Measurements from ENCODE around the gene VPS50. TPM values are rescaled to one million over a fixed set of nuclear protein-coding genes. Genes with fewer than 3 reads are reported as not detected.
"Not testable (repeated sequence)": the region's sequence is repeated elsewhere in the genome, so short reads cannot be mapped to it uniquely, and the experiment has no call there.

The VPS50 gene
- total RNA-seq, 1 experiment from 2014 or later, result 20.8 TPM

DNA sequence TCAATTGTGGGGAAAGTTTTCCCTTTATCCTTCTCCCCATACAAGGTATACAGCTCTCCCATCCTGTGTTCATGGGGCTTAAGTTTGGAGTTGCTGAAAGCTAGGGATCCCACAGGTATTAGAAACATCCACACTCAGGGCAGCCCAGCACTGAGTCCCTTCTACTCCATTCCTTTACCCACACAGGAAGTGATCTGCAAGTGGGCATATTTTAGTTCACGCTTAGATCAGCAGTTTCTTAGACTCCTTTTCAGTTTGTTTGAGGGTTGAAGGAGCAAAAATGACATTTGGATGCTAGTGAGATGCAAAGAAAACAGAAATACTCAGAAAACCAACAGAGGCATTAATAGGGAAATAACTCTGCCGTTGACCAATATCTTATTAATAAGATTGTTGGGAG is 134.7 kb downstream of the VPS50 start:
- no peak for DNase-seq (ENCODE audit: low read depth in 1 of 2, low spot score in 2 of 2)
- Histone ChIP-seq H3K4me1 (replicated peaks) (no peaks in the 10 kb centered on the region), H3K27ac (no peak overlapping the region), H3K36me3 (no peaks in the 10 kb centered on the region), H3K27me3 (replicated peaks) (no peaks in the 10 kb centered on the region), H3K4me3 (no peak overlapping the region), H3K9me3 (replicated peaks) (no peaks in the 10 kb centered on the region)

DNA sequence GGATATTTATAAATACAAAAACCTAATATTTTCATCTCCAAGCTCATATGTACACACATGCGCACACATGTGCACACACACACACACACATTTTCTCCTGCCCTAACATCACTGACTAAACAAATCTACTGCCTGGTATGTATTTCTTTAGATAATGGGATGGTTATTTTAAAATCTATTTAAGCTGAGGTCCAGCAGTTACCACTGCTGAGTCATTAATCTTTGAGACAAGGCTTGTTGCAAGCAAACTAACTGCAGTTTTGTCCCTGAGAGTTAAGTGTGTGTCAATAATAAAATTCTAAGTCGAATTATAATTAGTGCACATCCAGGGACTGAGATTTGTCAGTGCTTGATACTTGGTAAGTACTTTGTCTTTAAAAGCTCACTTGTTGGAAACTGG is 135.1 kb downstream of the VPS50 start:
- H3K27me3 ChIP-seq (replicated peaks), result no peaks in the 10 kb centered on the region
- no peak overlapping the region for H3K27ac ChIP-seq
- no peaks in the 10 kb centered on the region for H3K9me3 ChIP-seq (replicated peaks)
- DNase-seq (ENCODE audit: low read depth in 1 of 2, low spot score in 2 of 2), result no peak
- H3K4me3 ChIP-seq, result no peak overlapping the region
- no peaks in the 10 kb centered on the region for H3K36me3 ChIP-seq
- H3K4me1 ChIP-seq (replicated peaks), result no peaks in the 10 kb centered on the region

DNA sequence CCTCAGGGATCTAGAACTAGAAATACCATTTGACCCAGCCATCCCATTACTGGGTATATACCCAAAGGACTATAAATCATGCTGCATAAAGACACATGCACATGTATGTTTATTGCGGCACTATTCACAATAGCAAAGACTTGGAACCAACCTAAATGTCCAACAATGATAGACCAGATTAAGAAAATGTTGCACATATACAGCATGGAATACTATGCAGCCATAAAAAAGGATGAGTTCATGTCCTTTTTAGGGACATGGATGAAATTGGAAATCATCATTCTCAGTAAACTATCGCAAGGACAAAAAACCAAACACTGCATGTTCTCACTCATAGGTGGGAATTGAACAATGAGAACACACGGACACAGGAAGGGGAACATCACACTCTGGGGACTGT is 138.8 kb downstream of the VPS50 start:
- not testable (repeated sequence) for H3K4me1 ChIP-seq (replicated peaks); H3K27ac ChIP-seq; H3K27me3 ChIP-seq (replicated peaks); H3K9me3 ChIP-seq (replicated peaks); DNase-seq (ENCODE audit: low read depth in 1 of 2, low spot score in 2 of 2); H3K4me3 ChIP-seq; H3K36me3 ChIP-seq

DNA sequence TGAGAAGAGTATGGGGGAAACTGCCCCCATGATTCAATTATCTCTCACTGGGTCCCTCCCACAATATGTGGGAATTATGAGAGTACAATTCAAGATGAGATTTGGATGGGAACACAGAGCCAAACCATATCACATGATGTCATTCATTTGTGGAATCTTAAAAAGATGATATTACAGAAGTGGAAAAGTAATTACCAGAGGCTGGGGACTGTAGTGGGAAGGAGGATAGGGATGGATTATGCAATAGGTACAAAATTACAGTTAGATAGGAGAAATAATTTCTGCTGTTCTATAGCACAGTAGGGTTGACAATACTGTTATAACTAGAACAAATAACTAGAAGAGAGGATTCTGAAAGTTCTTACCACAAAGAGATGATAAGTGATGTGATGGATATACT is 141.4 kb downstream of the VPS50 start:
- Histone ChIP-seq H3K27ac (no peak overlapping the region), H3K4me3 (no peak overlapping the region)

DNA sequence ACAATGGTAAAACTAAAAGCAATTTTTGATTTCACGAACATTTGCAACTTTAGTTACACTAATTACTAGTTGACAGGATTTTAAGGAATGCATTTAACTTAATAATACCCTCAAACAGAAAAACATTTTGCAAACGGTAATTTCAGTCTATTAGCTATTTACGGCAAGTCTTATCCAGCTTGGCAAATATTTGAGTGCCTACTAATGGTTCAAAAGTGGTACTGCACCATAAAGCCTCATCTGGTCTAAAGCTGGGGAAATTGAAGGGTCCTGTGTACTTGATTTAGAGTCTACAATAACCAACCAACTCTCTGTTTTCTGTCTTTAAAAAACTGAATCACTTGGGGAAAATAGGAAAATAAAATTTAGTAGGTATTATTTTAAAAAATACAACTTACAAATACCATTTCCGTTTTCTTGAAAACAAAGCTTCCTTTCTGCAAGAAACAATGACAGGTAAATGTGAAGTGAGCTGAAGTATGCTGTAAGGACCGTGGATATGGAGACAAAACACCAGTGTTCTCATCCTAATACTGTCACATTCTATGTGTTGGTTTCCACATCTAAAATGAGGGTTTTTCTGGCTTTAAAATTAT is 142.3 kb downstream of the VPS50 start:
- H3K4me3 ChIP-seq, result no peak overlapping the region

More for the DNA sequence above, 141.4 kb downstream of the VPS50 start:
- peak in 1 of 2 experiments; percentile 12 for DNase-seq (ENCODE audit: low read depth in 1 of 2, low spot score in 2 of 2)
- no peaks in the 10 kb centered on the region for H3K27me3 ChIP-seq (replicated peaks)
- H3K36me3 ChIP-seq, result no peaks in the 10 kb centered on the region
- H3K4me1 ChIP-seq (replicated peaks), result peaks cover 3% of the 10 kb centered on the region; the same call in 1 of the 2 replicates
- H3K9me3 ChIP-seq (replicated peaks), result no peaks in the 10 kb centered on the region

DNA sequence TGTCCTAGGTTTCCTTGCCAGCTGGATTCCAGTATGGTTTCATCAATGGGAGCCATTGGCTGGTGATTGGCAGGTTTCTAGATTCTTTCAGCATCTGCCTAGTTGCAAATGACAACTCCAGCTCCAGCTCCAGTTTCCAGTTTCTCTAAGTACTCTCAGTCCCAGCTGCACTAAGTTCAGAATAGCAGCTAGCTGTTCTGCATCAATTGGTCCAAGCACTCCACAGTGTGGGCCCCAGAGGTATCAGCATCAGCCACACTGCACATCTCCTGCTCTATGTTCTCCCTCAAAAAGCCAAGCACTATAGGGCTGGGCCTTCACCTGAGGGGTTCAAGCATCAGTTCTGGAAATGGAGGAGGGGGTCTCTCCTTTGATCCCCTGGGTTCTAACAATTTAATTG is 143.4 kb downstream of the VPS50 start:
- H3K27me3 ChIP-seq (replicated peaks), result no peaks in the 10 kb centered on the region; the same call in 1 of the 2 replicates
- no peak for DNase-seq (ENCODE audit: low read depth in 1 of 2, low spot score in 2 of 2)
- peaks cover 3% of the 10 kb centered on the region; the same call in 1 of the 2 replicates for H3K4me1 ChIP-seq (replicated peaks)
- H3K9me3 ChIP-seq (replicated peaks), result 0 out of 2 replicates have a peak, but pooled peaks cover 2% of the 10 kb centered on the region
- no peak overlapping the region for H3K27ac ChIP-seq
- no peaks in the 10 kb centered on the region for H3K36me3 ChIP-seq
- H3K4me3 ChIP-seq, result no peak overlapping the region

More for the DNA sequence above, 142.3 kb downstream of the VPS50 start:
- H3K9me3 ChIP-seq (replicated peaks), result no peaks in the 10 kb centered on the region
- no peaks in the 10 kb centered on the region for H3K36me3 ChIP-seq
- H3K4me1 ChIP-seq (replicated peaks), result peaks cover 3% of the 10 kb centered on the region; the same call in 1 of the 2 replicates
- no peaks in the 10 kb centered on the region for H3K27me3 ChIP-seq (replicated peaks)
- H3K27ac ChIP-seq, result no peak overlapping the region
- peak in 1 of 2 experiments; percentile 63 for DNase-seq (ENCODE audit: low read depth in 1 of 2, low spot score in 2 of 2)

DNA sequence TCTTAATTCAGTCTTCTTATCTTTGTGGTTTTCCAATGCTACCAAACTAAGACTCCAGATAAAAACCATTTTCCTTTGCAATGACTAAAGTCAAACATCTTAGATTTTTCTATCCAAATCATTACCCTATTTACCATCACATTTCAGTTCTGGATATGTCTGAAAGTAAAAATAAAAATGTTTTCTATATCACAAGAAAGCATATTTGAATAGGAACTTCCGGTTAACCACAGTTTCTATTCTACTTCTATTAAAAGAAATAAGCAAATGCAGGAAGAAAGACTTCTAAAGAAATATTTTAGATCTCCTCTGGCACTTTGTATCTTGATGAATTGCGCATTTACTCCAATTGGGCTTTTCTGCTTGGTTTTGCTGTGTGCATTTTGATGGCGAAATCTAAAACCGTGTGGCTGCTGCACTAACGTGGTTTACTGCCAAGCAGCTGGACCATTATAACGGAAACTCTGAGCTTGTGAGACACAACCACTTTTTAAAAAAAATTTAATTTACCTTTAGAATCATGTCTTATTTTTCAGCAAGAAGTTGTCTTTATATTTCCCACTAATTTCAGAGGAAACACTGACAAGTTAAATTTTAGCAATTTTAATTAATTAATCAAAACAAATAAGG is 146.1 kb downstream of the VPS50 start:
- no peaks in the 10 kb centered on the region; the same call in none of the 2 replicates for H3K27me3 ChIP-seq (replicated peaks)

DNA sequence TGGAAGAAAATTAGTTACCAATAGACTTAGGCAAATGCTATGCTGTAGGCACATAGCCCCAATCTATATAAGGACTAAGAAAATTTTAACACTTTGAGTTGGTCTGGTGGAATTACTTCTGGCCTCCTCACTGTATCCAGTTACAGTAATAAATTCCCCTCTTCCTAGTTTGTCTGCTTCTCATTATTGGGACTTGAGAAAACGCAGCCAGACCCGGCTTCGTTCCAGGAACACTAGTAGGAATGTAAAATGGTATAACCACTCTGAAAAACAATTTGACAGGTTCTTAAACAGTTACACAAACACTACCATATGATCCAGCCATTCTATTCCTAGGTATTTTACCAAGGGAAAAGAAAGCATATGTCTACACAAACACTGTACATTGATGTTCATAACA is 150.2 kb downstream of the VPS50 start:
- Histone ChIP-seq H3K27me3 (replicated peaks) (peaks cover 14% of the 10 kb centered on the region), H3K9me3 (replicated peaks) (0 out of 2 replicates have a peak, but pooled peaks cover 3% of the 10 kb centered on the region), H3K4me1 (replicated peaks) (no peaks in the 10 kb centered on the region), H3K36me3 (no peaks in the 10 kb centered on the region), H3K27ac (no peak overlapping the region), H3K4me3 (no peak overlapping the region)
- no peak for DNase-seq (ENCODE audit: low read depth in 1 of 2, low spot score in 2 of 2)

More for the DNA sequence above, 146.1 kb downstream of the VPS50 start:
- Histone ChIP-seq H3K36me3 (no peaks in the 10 kb centered on the region), H3K9me3 (replicated peaks) (0 out of 2 replicates have a peak, but pooled peaks cover 3% of the 10 kb centered on the region), H3K4me1 (replicated peaks) (peaks cover 3% of the 10 kb centered on the region; the same call in 1 of the 2 replicates), H3K27ac (no peak overlapping the region), H3K4me3 (no peak overlapping the region)
- no peak for DNase-seq (ENCODE audit: low read depth in 1 of 2, low spot score in 2 of 2)

DNA sequence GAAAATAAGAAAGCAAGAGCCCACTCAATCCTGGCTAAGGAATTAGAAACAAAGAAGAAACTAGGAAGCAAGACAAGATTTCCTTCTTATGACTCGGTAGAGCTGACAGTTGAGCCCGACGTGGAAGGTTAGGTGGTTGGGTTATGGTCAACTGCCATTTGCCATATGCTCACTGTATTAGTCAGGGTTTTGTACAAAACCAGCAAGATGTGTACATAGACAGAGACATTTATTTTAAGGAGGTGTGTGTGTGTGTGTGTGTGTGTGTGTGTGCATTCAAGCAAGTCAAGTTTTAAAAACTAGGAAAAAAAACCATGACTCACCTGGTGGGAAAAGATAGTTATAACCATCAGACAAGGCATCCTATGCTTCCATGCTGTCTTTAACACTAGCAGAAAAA is 158.5 kb downstream of the VPS50 start:
- Histone ChIP-seq H3K36me3 (no peaks in the 10 kb centered on the region), H3K27me3 (replicated peaks) (peaks cover 23% of the 10 kb centered on the region), H3K4me1 (replicated peaks) (no peaks in the 10 kb centered on the region), H3K27ac (no peak overlapping the region), H3K4me3 (no peak overlapping the region), H3K9me3 (replicated peaks) (no peaks in the 10 kb centered on the region)
- no peak for DNase-seq (ENCODE audit: low read depth in 1 of 2, low spot score in 2 of 2)

DNA sequence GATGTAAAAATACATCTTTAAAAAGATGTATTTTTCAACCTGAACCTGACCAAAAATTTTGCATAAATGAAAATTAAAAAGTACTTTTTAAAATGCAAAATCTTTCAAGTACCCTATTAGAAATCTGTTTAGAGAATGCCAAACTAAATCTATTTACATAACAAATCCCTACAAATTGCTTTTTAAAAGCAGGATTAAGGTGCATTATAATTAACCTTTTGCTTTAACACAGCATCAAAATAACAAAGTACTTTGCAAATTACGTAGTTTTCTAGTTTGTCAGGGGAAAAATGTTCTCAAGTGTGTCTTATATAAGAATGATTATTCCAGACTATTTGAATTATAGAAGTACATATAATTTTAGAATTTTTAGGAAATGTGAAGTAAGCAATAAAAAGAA is 160.8 kb downstream of the VPS50 start:
- DNase-seq (ENCODE audit: low read depth in 1 of 2, low spot score in 2 of 2), result no peak
- Histone ChIP-seq H3K4me1 (replicated peaks) (no peaks in the 10 kb centered on the region), H3K36me3 (no peaks in the 10 kb centered on the region), H3K27ac (no peak overlapping the region), H3K4me3 (no peak overlapping the region), H3K9me3 (replicated peaks) (no peaks in the 10 kb centered on the region), H3K27me3 (replicated peaks) (peaks cover 23% of the 10 kb centered on the region)

DNA sequence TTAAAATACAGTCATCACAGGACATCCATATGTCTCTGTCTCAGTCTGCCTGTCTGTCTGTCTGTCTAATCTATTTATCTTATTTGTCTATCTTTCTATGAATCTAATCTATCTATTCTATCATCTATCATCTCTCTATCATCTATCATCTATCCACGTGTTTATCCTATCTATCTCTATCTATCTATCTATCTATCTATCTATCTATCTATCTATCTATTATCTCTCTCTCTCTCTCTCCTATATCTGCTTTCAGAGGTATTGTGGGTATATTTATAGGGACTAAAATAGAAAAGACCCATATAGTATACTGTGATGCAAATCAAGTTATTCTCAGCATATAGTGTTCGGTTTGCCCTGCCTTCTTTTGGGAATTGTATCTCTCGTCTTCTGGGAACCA is 167.5 kb downstream of the VPS50 start:
- DNase-seq (ENCODE audit: low read depth in 1 of 2, low spot score in 2 of 2), result no peak
- Histone ChIP-seq H3K27ac (no peak overlapping the region), H3K27me3 (replicated peaks) (peaks cover 4% of the 10 kb centered on the region), H3K9me3 (replicated peaks) (no peaks in the 10 kb centered on the region), H3K4me1 (replicated peaks) (no peaks in the 10 kb centered on the region), H3K36me3 (no peaks in the 10 kb centered on the region), H3K4me3 (no peak overlapping the region)

DNA sequence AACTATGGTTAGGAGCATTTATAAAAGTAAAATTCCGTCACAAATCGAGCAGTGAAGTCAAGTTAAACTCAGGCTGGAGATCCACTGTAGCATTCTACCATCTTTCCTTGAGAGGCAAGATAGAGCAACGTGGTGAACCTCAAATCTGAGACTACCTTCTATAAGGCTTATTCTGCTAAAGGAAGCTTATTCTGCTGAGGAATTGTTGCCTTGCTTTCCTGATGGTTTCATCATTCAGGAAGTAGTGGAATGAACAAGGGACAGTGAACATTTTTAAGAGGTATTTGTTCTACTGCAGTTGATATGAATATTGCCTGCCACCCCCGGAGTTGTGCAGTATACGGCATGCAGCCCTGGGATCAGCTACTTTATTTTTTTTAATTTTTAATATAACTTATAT is 170.8 kb downstream of the VPS50 start:
- no peaks in the 10 kb centered on the region for H3K36me3 ChIP-seq
- no peaks in the 10 kb centered on the region for H3K4me1 ChIP-seq (replicated peaks)
- no peak for DNase-seq (ENCODE audit: low read depth in 1 of 2, low spot score in 2 of 2)
- 0 out of 2 replicates have a peak, but pooled peaks cover 3% of the 10 kb centered on the region for H3K27me3 ChIP-seq (replicated peaks)
- H3K27ac ChIP-seq, result no peak overlapping the region
- H3K9me3 ChIP-seq (replicated peaks), result 0 out of 2 replicates have a peak, but pooled peaks cover 2% of the 10 kb centered on the region
- no peak overlapping the region for H3K4me3 ChIP-seq

DNA sequence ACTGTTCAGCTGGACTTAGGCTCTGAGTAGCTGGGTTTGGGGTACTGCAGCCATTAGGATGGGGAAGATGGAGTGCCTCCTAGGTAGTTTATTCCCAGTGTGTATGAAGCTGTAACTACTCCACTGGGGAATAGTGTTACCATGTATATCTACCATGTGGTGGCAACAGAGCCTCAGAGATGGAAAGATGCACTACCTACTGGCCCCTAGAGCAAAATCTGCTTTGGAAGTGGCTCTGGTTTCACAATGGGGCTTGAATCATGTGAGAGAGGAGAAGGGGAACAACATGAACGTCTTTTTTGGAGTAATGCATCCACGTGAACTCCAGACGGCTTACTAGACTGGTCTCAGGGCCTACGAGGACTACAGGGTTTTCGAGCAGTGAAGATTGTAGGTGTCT is 175.1 kb downstream of the VPS50 start:
- Histone ChIP-seq H3K27ac (no peak overlapping the region), H3K36me3 (no peaks in the 10 kb centered on the region), H3K27me3 (replicated peaks) (0 out of 2 replicates have a peak, but pooled peaks cover 4% of the 10 kb centered on the region), H3K9me3 (replicated peaks) (0 out of 2 replicates have a peak, but pooled peaks cover 2% of the 10 kb centered on the region), H3K4me3 (no peak overlapping the region), H3K4me1 (replicated peaks) (no peaks in the 10 kb centered on the region)
- DNase-seq (ENCODE audit: low read depth in 1 of 2, low spot score in 2 of 2), result no peak

DNA sequence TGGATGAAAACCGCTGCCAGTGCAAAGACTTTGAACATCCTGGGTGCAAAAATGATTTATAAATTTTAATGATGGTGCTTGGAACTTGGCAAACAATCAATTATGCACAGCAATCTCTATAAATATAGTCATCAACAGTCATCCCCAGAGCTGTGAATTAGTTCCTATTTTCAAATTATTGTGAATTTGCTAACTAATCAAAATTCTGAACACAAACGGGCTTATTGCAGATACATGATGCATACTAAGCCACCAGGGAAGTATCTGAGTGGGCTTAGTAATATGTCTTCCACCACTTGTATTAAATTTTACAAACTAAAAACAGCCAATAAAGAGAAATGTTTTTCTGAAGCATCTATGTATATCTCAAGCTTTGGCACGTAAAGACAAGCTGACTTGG is 177.2 kb downstream of the VPS50 start:
- no peak overlapping the region for H3K27ac ChIP-seq

More for the DNA sequence above, 177.2 kb downstream of the VPS50 start:
- Histone ChIP-seq H3K9me3 (replicated peaks) (0 out of 2 replicates have a peak, but pooled peaks cover 2% of the 10 kb centered on the region), H3K27me3 (replicated peaks) (0 out of 2 replicates have a peak, but pooled peaks cover 4% of the 10 kb centered on the region), H3K4me3 (no peak overlapping the region), H3K36me3 (no peaks in the 10 kb centered on the region), H3K4me1 (replicated peaks) (no peaks in the 10 kb centered on the region)
- no peak for DNase-seq (ENCODE audit: low read depth in 1 of 2, low spot score in 2 of 2)

Data from SJSA1 (cell line).